GM12864 (cell line): ENCODE measurements around the gene DHX40.
"Not testable (repeated sequence)": the region's sequence is repeated elsewhere in the genome, so short reads cannot be mapped to it uniquely, and the experiment has no call there.

Experiments
- DNase-seq: peaks from one replicate; pipeline ENCODE4 v3.0.0-alpha.2; 2011; ENCODE audit warnings: low read depth
- H3K4me3 ChIP-seq: 2 replicates; pipeline ENCODE4 v1.5.1; 2011; ENCODE audit warnings: mild to moderate bottlenecking, low read depth, low read length, control low read depth
- CTCF ChIP-seq: IDR thresholded peaks from 2 replicates; pipeline ENCODE4 v1.5.1; 2011; ENCODE audit warnings: low read depth, mild to moderate bottlenecking, moderate library complexity, low read length, control low read depth, inconsistent platforms; ENCODE audit errors: missing control alignments

The DHX40 gene

GRCh38 chr17:59647288-59647687 lies 81.9 kb downstream of the DHX40 start:
- no peak for DNase-seq
- no peak for TF ChIP-seq CTCF
- H3K4me3 ChIP-seq = no peak overlapping the region

- no peak for DNase-seq
- TF ChIP-seq CTCF = no peak
- H3K4me3 ChIP-seq = no peak overlapping the region
Observed at GRCh38 chr17:59649886-59650285, 84.5 kb downstream of the DHX40 start.

GRCh38 chr17:59650642-59651041 lies 85.2 kb downstream of the DHX40 start:
- TF ChIP-seq CTCF = no peak
- DNase-seq = no peak
- H3K4me3 ChIP-seq = no peak overlapping the region

- no peak for TF ChIP-seq CTCF
- no peak overlapping the region for H3K4me3 ChIP-seq
- no peak for DNase-seq
Observed at GRCh38 chr17:59651346-59651745, 85.9 kb downstream of the DHX40 start.

GRCh38 chr17:59652119-59652518 lies 86.7 kb downstream of the DHX40 start:
- no peak for DNase-seq
- TF ChIP-seq CTCF = no peak

GRCh38 chr17:59656624-59657023 lies 91.2 kb downstream of the DHX40 start:
- H3K4me3 ChIP-seq, DNase-seq: not testable (repeated sequence)

More at GRCh38 chr17:59652119-59652518, 86.7 kb downstream of the DHX40 start:
- no peak overlapping the region for H3K4me3 ChIP-seq
